CD4-positive, alpha-beta memory T cell (primary cell): ENCODE data around the gene IL36A. TPM values are rescaled to one million over a fixed set of nuclear protein-coding genes. Genes with fewer than 3 reads are reported as not detected.

ENCODE experiments used
- CTCF ChIA-PET: fragments of 350-600 bp; sonication (Branson Sonifier 250); formaldehyde crosslinking; loops from one replicate; lab custom pipeline; 2021; ENCODE audit warnings: inconsistent platforms; ENCODE audit not compliant: partially characterized antibody; lab: Charles Lee
- POLR2A ChIA-PET: fragments of 350-600 bp; sonication (Branson Sonifier 250); formaldehyde crosslinking; loops from one replicate; lab custom pipeline; 2021; ENCODE audit not compliant: partially characterized antibody; lab: Charles Lee
- DNase-seq, 5 donors: peaks; one replicate each; pipeline versions ENCODE4 v3.0.0 to v3.0.0-alpha.2; 2020 to 2022; ENCODE audit warnings: mixed read lengths in 1 of 5
- H3K27ac ChIP-seq: one replicate; pipeline ENCODE4 v1.7.0; 2013; ENCODE audit warnings: low read depth, low read length
- H3K27me3 ChIP-seq: 2 replicates; pipeline ENCODE4 v1.7.0; 2013; ENCODE audit warnings: mild to moderate bottlenecking, low read length, moderate library complexity; ENCODE audit not compliant: insufficient read depth
- H3K36me3 ChIP-seq: 2 replicates; pipeline ENCODE4 v1.7.0; 2013; ENCODE audit warnings: mild to moderate bottlenecking, low read length, moderate library complexity; ENCODE audit not compliant: insufficient read depth
- H3K4me1 ChIP-seq: 2 replicates; pipeline ENCODE4 v1.7.0; 2013; ENCODE audit warnings: mild to moderate bottlenecking, low read length, moderate library complexity; ENCODE audit not compliant: insufficient read depth
- H3K4me3 ChIP-seq, 2 donors: one replicate each; pipeline ENCODE4 v1.7.0; 2013; ENCODE audit warnings: low read length in 2 of 2, mild to moderate bottlenecking in 1 of 2
- H3K9me3 ChIP-seq, 2 donors: one replicate each; pipeline ENCODE4 v1.7.0; 2013; ENCODE audit warnings: low read length in 2 of 2, control low read depth in 1 of 2; ENCODE audit not compliant: control insufficient read depth in 1 of 2
- H3K27ac Mint-ChIP-seq, 7 donors: one replicate each; pipeline ENCODE4 v1.8.0; 2020 to 2021; ENCODE audit warnings: mixed read lengths in 7 of 7, mild to moderate bottlenecking in 6 of 7, inconsistent platforms in 3 of 7, moderate library complexity in 3 of 7
- H3K27me3 Mint-ChIP-seq, 2 donors: one replicate each; pipeline ENCODE4 v1.8.0; 2020 to 2021; ENCODE audit warnings: mixed read lengths in 2 of 2
- H3K36me3 Mint-ChIP-seq, 2 donors: one replicate each; pipeline ENCODE4 v1.8.0; 2020 to 2021; ENCODE audit warnings: mixed read lengths in 2 of 2, inconsistent platforms in 1 of 2, mild to moderate bottlenecking in 1 of 2
- H3K4me1 Mint-ChIP-seq, 4 donors: one replicate each; pipeline ENCODE4 v1.8.0; 2020 to 2021; ENCODE audit warnings: mixed read lengths in 4 of 4, mild to moderate bottlenecking in 1 of 4
- H3K4me3 Mint-ChIP-seq, 8 donors: one replicate each; pipeline ENCODE4 v1.8.0; 2020 to 2021; ENCODE audit warnings: mixed read lengths in 8 of 8, mild to moderate bottlenecking in 7 of 8, moderate library complexity in 6 of 8, inconsistent platforms in 3 of 8
- H3K9me3 Mint-ChIP-seq, 8 donors: one replicate each; pipeline ENCODE4 v1.8.0; 2020 to 2021; ENCODE audit warnings: mixed read lengths in 8 of 8, mild to moderate bottlenecking in 5 of 8, inconsistent platforms in 3 of 8, moderate library complexity in 1 of 8
- intact Hi-C: fragments of 100-400 bp; cut with micrococcal nuclease; formaldehyde crosslinking; loops from one replicate; pipeline ENCODE4 v1.15.1; 2023
- polyA plus RNA-seq, 2 donors: library from polyadenylated mRNA; unstranded; fragments of 300-500 nt; fragmentation: Illumina TruSeq; gene quantifications; one replicate each; pipeline ENCODE4 v1.2.3, GENCODE V29; 2021
- total RNA-seq, 2 experiments: library from RNA; stranded (reverse); gene quantifications; one replicate each; pipeline ENCODE4 v1.2.3, GENCODE V29; 2021

The IL36A gene
- total and polyA plus RNA-seq, 4 experiments from 2014 or later = 0.56 TPM; not detected in 3

- Histone ChIP-seq H3K9me3 (no peaks in the 10 kb centered on the region), H3K4me3 (no peak overlapping the region), H3K36me3 (no peaks in the 10 kb centered on the region), H3K4me1 (peaks cover 8% of the 10 kb centered on the region), H3K27ac (no peak overlapping the region), H3K27me3 (no peaks in the 10 kb centered on the region)
- H3K4me1 Mint-ChIP-seq = peaks cover 4 to 12% (median 6%) of the 10 kb centered on the region in 4 donors
- no peak overlapping the region for H3K27ac Mint-ChIP-seq
- no peak overlapping the region for H3K4me3 Mint-ChIP-seq
- DNase-seq = no peak
- H3K9me3 Mint-ChIP-seq = peaks cover 0 to 6% (median 0%) of the 10 kb centered on the region in 8 donors
- peaks cover 0 to 3% of the 10 kb centered on the region in 2 donors for H3K27me3 Mint-ChIP-seq
- CTCF ChIA-PET = interaction anchor here (0.8 to 1.1 kb wide), 2 partner anchors 8 to 10 kb away, joined by 3 to 4 read pairs; no protein-coding TSS in a partner anchor
- intact Hi-C loops = no loop called here
- H3K36me3 Mint-ChIP-seq = no peaks in the 10 kb centered on the region
- POLR2A ChIA-PET = no interaction called here
Measured at GRCh38 chr2:112967023-112967422, 38.2 kb upstream of the IL36A start.

GRCh38 chr2:112972423-112973086 is 32.7 kb upstream of the IL36A start:
- no peak for DNase-seq
- H3K27me3 Mint-ChIP-seq = peaks cover 7 to 12% of the 10 kb centered on the region in 2 donors
- no peaks in the 10 kb centered on the region for H3K9me3 ChIP-seq
- H3K27me3 ChIP-seq = no peaks in the 10 kb centered on the region
- ChIA-PET POLR2A (no interaction called here), CTCF (no interaction called here)
- H3K4me3 ChIP-seq = no peak overlapping the region
- no peaks in the 10 kb centered on the region for H3K36me3 ChIP-seq
- peaks cover 0 to 6% (median 0%) of the 10 kb centered on the region in 8 donors for H3K9me3 Mint-ChIP-seq
- no peak overlapping the region for H3K27ac ChIP-seq
- H3K27ac Mint-ChIP-seq = no peak overlapping the region
- H3K4me3 Mint-ChIP-seq = no peak overlapping the region
- intact Hi-C loops = no loop called here
- H3K4me1 ChIP-seq = peaks cover 8% of the 10 kb centered on the region
- H3K36me3 Mint-ChIP-seq = no peaks in the 10 kb centered on the region
- peaks cover 4 to 15% (median 9%) of the 10 kb centered on the region in 4 donors for H3K4me1 Mint-ChIP-seq

DNA sequence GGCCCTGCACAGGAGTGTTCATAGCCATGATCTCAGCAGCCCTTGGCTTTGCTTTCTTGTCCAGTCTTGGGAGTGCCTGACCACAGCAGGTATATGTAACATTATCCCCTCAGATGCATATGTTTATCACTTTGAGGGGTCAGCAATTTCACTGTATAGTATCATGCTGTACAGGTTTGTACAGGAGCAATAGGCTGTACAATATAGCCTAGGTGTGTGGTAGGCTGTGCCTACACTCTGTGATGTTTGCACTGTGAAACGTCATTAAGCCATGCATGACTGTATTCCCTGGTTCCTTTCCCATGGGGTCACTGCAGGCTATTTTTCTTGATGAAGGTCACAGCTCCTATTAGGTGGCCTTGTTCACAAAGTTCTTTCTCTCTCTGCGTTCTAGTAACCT is 32.1 kb upstream of the IL36A start:
- Mint-ChIP-seq H3K4me1 (peaks cover 8 to 15% (median 10%) of the 10 kb centered on the region in 4 donors), H3K27me3 (peaks cover 7 to 12% of the 10 kb centered on the region in 2 donors), H3K36me3 (no peaks in the 10 kb centered on the region), H3K4me3 (no peak overlapping the region), H3K27ac (no peak overlapping the region), H3K9me3 (peaks cover 0 to 6% (median 0%) of the 10 kb centered on the region in 8 donors)
- ChIA-PET CTCF (no interaction called here), POLR2A (no interaction called here)
- peaks cover 8% of the 10 kb centered on the region for H3K4me1 ChIP-seq
- DNase-seq = no peak
- H3K36me3 ChIP-seq = no peaks in the 10 kb centered on the region
- H3K9me3 ChIP-seq = no peaks in the 10 kb centered on the region
- intact Hi-C loops = no loop called here
- H3K27me3 ChIP-seq = no peaks in the 10 kb centered on the region
- no peak overlapping the region for H3K27ac ChIP-seq
- H3K4me3 ChIP-seq = no peak overlapping the region

DNA sequence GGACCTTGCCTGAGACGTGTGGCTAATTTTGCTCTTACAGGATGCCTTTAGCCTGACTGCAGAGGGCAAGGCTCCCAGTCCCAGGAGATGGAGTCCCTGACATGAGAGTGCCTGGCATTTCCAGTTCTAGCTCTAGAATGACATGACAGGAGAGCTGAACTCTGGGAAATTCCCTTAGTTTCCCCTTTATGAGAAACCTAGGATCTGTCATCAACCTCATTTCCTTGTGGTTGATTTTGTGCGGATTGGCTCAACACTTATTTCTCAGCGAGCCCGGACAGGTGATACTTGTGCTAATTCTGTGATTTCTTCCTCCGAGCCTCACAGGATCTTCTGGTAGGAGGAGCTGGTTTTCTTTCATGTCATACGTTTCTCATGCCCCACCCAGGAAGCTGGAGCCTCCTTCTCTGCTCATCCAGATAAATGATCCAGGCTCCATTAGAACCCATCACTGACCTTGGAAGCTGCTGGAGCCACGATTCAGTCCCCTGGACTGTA is 27.7 kb upstream of the IL36A start, which contains the start of gene IL36G:
IL36G (plus strand) TSS at position 448 of the 498 bp plus-strand sequence. CDS start 633 bp downstream, outside the sequence.
- Mint-ChIP-seq H3K4me1 (peaks cover 11 to 19% (median 16%) of the 10 kb centered on the region in 4 donors), H3K4me3 (no peak within 1 kb of the TSS), H3K27me3 (peaks cover 5 to 9% of the 10 kb centered on the region in 2 donors), H3K36me3 (no peaks in the 10 kb centered on the region), H3K27ac (no peak within 1 kb of the TSS), H3K9me3 (no peaks in the 10 kb centered on the region)
- H3K36me3 ChIP-seq = no peaks in the 10 kb centered on the region
- no peak for DNase-seq
- H3K4me3 ChIP-seq = no peak within 1 kb of the TSS
- no peaks in the 10 kb centered on the region for H3K9me3 ChIP-seq
- H3K4me1 ChIP-seq = peaks cover 11% of the 10 kb centered on the region
- intact Hi-C loops = no loop called here
- H3K27me3 ChIP-seq = no peaks in the 10 kb centered on the region
- ChIA-PET POLR2A (no interaction called here), CTCF (interaction anchor here (1.0 kb wide), 2 partner anchors 22 to 103 kb away, joined by 3 to 4 read pairs; no protein-coding TSS in a partner anchor)
- H3K27ac ChIP-seq = no peak within 1 kb of the TSS

GRCh38 chr2:112979731-112980130 is 25.5 kb upstream of the IL36A start:
- Histone ChIP-seq H3K27me3 (no peaks in the 10 kb centered on the region), H3K36me3 (no peaks in the 10 kb centered on the region), H3K27ac (no peak overlapping the region), H3K4me3 (no peak overlapping the region), H3K9me3 (no peaks in the 10 kb centered on the region), H3K4me1 (peaks cover 12% of the 10 kb centered on the region)
- peaks cover 5 to 6% of the 10 kb centered on the region in 2 donors for H3K27me3 Mint-ChIP-seq
- peaks cover 13 to 22% (median 18%) of the 10 kb centered on the region in 4 donors for H3K4me1 Mint-ChIP-seq
- CTCF ChIA-PET = interaction anchor here (0.9 kb wide), 1 partner anchor 38 kb away, joined by 3 read pairs; no protein-coding TSS in a partner anchor
- intact Hi-C loops = no loop called here
- POLR2A ChIA-PET = no interaction called here
- DNase-seq = no peak
- H3K36me3 Mint-ChIP-seq = no peaks in the 10 kb centered on the region
- no peak overlapping the region for H3K27ac Mint-ChIP-seq
- no peak overlapping the region for H3K4me3 Mint-ChIP-seq
- no peaks in the 10 kb centered on the region for H3K9me3 Mint-ChIP-seq

DNA sequence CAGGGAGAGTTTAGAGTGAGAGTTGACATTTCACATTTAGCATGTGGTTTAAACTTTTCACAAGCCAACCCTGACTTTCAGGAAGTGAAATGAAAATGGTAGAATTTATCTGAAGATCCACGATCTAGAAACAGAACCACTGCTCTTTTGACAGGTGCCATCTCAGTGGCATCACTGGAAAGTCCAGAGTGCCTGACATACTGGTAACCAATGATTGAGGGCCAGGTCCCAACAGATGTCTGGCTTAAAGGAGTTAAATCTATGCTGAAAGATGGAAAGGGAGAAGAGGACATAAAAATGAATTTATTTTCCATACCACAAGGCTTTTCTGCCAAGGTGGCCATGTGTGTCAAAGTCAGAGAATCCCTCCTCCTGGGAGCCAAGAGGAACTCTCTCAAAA is 24.7 kb upstream of the IL36A start:
- Histone ChIP-seq H3K4me3 (no peak overlapping the region), H3K36me3 (no peaks in the 10 kb centered on the region), H3K9me3 (no peaks in the 10 kb centered on the region), H3K27me3 (no peaks in the 10 kb centered on the region), H3K4me1 (peaks cover 19% of the 10 kb centered on the region), H3K27ac (no peak overlapping the region)
- Mint-ChIP-seq H3K4me3 (no peak overlapping the region), H3K36me3 (no peaks in the 10 kb centered on the region), H3K4me1 (peaks cover 19 to 28% (median 23%) of the 10 kb centered on the region in 4 donors), H3K27me3 (peaks cover 5% of the 10 kb centered on the region in 2 donors), H3K9me3 (no peaks in the 10 kb centered on the region), H3K27ac (peak overlapping the region in 1 of 7 donors; percentile 20)
- intact Hi-C loops = no loop called here
- POLR2A ChIA-PET = no interaction called here
- CTCF ChIA-PET = no interaction called here
- DNase-seq = no peak

DNA sequence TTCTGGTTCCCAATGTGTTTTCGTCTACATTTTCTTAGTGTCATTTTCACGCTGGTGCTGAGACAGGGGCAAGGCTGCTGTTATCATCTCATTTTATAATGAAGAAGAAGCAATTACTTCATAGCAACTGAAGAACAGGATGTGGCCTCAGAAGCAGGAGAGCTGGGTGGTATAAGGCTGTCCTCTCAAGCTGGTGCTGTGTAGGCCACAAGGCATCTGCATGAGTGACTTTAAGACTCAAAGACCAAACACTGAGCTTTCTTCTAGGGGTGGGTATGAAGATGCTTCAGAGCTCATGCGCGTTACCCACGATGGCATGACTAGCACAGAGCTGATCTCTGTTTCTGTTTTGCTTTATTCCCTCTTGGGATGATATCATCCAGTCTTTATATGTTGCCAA is 20.2 kb upstream of the IL36A start:
- no peaks in the 10 kb centered on the region for H3K36me3 ChIP-seq
- no peaks in the 10 kb centered on the region for H3K9me3 ChIP-seq
- Mint-ChIP-seq H3K4me3 (no peak overlapping the region), H3K4me1 (peaks cover 15 to 21% (median 19%) of the 10 kb centered on the region in 4 donors), H3K9me3 (peaks cover 0 to 14% (median 11%) of the 10 kb centered on the region in 8 donors), H3K27me3 (no peaks in the 10 kb centered on the region), H3K36me3 (peaks cover 0 to 4% of the 10 kb centered on the region in 2 donors), H3K27ac (peak overlapping the region in 5 of 7 donors; percentile 4 to 71 (median 26))
- intact Hi-C loops = loop anchor here (1.0 kb wide), 1 partner anchor 10 kb away; no protein-coding TSS in a partner anchor
- H3K27me3 ChIP-seq = no peaks in the 10 kb centered on the region
- no peak overlapping the region for H3K27ac ChIP-seq
- ChIA-PET CTCF (interaction anchor here (1.5 to 1.6 kb wide), 2 partner anchors 10 to 152 kb away, joined by 3 to 10 read pairs; no protein-coding TSS in a partner anchor), POLR2A (interaction anchor here (0.9 to 1.1 kb wide), 3 partner anchors 9 to 12 kb away, joined by 3 to 4 read pairs (median 3); no protein-coding TSS in a partner anchor)
- H3K4me1 ChIP-seq = peaks cover 18% of the 10 kb centered on the region
- peak in 4 of 5 donors; percentile 9 to 30 (median 18) for DNase-seq
- H3K4me3 ChIP-seq = no peak overlapping the region
